Frontal cortex (tissue), 4 donors: ENCODE data around the gene SSBP3. TPM values are rescaled to one million over a fixed set of nuclear protein-coding genes. Genes with fewer than 3 reads are reported as not detected.
A peak's percentile ranks its signal among the peaks of the same experiment; 100 is the strongest.
"Not testable (repeated sequence)": the region's sequence is repeated elsewhere in the genome, so short reads cannot be mapped to it uniquely, and the experiment has no call there.

ENCODE experiments used
- DNase-seq, 2 donors: peaks; one replicate each; pipeline ENCODE4 v3.0.0; 2012; ENCODE audit warnings: low spot score in 2 of 2
- FAIRE-seq: peaks from 2 replicates; lab custom pipeline; 2012; peaks lifted over from hg19 to GRCh38; lab: Jason Lieb, UNC
- total RNA-seq: library from RNA; depleted of rRNA; stranded (reverse); fragments of >200 nt; gene quantifications from one replicate; pipeline ENCODE4 v1.2.3, GENCODE V29; 2014
- donor health status: control.
- donor health status: control.
- donor health status: control.

The SSBP3 gene
- total RNA-seq, 1 donor from 2014 or later, result 39.1 TPM

DNA sequence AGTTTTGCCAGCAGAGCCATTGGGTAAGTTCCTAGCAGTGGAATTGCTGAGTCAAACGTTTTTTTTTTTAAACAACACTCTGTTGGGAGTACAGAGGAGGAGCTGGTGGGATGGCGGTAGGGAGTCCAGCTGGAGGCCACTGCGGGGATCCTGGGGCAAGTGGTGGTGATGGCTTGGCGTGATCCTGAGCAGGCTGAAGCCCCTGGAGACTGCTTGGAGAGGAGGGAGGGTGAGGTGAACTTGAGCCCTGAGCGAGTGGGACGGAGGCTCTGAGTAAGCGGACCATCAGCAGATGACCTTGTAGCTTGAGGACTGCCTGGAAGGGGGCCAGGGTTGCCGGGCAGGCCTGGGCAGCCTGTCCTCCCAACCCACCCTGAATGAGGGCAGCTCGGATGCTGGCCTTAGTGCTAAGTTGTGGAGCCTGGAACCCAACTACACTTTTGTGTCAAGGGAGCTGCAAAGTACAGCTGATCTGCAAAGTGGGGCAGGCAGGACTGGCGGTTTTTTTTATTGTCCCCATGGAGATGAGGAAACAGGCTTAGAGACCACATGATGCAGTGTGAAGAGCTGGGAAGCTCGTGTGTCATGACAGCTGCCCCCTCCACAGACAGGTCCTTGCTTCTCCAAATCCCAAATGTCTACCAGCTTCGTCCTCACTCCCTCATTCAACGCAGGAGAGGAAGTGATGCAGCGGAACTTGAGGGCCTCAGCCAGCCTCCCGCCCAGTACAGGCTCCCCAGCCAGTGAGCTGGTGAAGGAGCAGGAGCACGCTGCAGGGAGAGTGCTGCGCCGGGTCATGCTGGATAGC, 186.0 kb downstream of the SSBP3 start:
- no peak for FAIRE-seq
- DNase-seq, result peak in 1 of 2 donors; percentile 43

- FAIRE-seq (no peak), DNase-seq (no peak)
Observed at GRCh38 chr1:54219688-54220003, 186.5 kb downstream of the SSBP3 start.

DNA sequence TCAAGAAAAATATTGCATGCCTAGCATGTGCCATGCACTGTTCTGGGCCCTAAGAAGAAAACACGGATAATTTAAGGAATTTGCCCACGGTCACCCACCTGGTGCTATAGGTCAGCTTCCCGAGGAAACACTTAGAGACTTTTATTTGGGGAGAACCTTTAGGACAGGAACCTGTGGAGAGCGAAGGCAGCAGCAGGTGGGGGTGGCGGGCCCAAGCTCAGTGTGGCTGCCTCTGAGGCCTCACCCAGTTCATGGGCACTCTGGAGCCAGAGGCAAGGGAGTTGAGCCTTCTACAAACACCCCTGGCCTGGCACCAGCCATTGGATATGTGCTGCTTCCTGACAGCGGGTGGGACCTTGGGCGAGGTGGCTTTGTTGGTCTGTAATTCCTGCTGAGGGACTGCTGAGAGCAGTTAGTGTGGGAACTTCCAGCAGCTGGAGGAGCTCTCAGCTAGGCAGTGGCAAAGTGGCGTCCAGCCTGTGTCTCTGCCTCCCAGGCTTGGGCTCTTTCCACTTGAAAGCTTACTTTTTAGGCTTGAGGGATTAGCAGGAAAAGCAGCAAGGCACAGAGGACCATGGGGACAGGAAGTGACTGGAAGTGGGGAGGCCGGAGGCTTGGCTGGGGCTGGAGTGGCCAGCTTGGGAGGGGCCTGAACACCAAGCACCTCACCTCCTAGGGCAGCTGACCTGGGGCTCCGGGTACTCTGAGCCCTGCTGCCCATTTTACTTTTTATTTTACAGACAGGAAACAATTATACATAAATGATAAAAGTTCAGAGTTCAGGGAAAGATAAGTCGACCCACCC, 187.1 kb downstream of the SSBP3 start:
- FAIRE-seq (no peak), DNase-seq (no peak)

GRCh38 chr1:54215523-54215922, 190.7 kb downstream of the SSBP3 start:
- FAIRE-seq (no peak), DNase-seq (no peak)

- DNase-seq, result no peak
- no peak for FAIRE-seq
Observed at GRCh38 chr1:54212872-54213271, 193.3 kb downstream of the SSBP3 start.

GRCh38 chr1:54207896-54208295, 198.3 kb downstream of the SSBP3 start:
- FAIRE-seq, result not testable (repeated sequence)

GRCh38 chr1:54207287-54207686, 198.9 kb downstream of the SSBP3 start:
- no peak for FAIRE-seq
- no peak for DNase-seq

More at GRCh38 chr1:54207896-54208295, 198.3 kb downstream of the SSBP3 start:
- not testable (repeated sequence) for DNase-seq

GRCh38 chr1:54204199-54204598, 202.0 kb downstream of the SSBP3 start:
- DNase-seq (no peak), FAIRE-seq (no peak)

- DNase-seq (no peak), FAIRE-seq (no peak)
Observed at GRCh38 chr1:54200519-54200997, 205.6 kb downstream of the SSBP3 start.

DNA sequence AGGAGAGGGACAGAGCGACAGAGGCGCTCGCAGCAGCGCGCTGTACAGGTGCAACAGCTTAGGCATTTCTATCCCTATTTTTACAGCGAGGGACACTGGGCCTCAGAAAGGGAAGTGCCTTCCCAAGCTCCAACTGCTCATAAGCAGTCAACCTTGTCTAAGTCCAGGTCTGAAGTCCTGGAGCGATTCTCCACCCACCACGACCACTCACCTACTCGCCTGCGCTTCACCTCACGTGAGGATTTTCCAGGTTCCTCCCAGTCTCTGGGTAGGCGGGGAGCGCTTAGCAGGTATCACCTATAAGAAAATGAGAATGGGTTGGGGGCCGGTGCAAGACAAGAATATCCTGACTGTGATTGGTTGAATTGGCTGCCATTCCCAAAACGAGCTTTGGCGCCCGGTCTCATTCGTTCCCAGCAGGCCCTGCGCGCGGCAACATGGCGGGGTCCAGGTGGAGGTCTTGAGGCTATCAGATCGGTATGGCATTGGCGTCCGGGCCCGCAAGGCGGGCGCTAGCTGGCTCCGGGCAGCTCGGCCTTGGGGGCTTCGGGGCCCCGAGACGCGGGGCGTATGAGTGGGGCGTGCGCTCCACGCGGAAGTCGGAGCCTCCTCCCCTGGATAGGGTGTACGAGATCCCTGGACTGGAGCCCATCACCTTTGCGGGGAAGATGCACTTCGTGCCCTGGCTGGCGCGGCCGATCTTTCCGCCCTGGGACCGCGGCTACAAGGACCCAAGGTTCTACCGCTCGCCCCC, 206.3 kb downstream of the SSBP3 start, which contains the start of the genes CYB5RL and MRPL37:
CYB5RL (minus strand) TSS at position 266 of the 754 bp plus-strand sequence. CDS start 4,414 bp downstream, outside the sequence.
MRPL37 (plus strand) TSS at position 403 of the 754 bp plus-strand sequence; CDS start at position 480, 77 bp downstream.
- FAIRE-seq, result no peak

DNA sequence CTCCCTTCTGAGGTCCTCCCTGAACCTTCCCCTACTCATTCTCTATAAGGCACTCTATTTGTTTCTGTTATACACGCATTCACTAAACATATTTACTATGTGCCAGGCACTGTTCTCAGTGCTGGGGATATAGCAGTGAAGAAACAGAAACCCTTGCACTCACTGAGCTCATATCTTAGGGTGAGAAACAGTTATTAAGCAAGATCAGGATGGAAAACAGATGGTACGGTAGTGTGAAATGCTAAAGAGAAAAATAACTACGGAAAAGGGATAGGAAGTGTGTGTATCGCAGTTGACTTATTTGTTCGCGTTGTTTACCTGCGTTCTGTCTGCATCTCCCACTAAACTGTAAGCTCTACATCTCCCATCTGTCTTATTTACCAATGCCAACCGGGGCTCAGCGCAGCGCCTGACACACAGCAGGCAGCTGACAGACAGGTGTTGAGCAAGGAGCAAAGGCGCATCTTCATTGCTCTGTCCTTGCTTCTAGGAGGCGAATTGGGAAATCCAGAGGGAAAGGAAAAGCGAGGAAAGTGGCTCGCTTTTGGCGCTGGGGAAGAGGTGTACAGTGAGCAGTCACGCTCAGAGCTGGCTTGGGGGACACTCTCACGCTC, 206.9 kb downstream of the SSBP3 start:
- DNase-seq (no peak), FAIRE-seq (no peak)

More for the DNA sequence above, 206.3 kb downstream of the SSBP3 start, which contains the start of the genes CYB5RL and MRPL37:
- peak; percentile 89 to 95 for DNase-seq

DNA sequence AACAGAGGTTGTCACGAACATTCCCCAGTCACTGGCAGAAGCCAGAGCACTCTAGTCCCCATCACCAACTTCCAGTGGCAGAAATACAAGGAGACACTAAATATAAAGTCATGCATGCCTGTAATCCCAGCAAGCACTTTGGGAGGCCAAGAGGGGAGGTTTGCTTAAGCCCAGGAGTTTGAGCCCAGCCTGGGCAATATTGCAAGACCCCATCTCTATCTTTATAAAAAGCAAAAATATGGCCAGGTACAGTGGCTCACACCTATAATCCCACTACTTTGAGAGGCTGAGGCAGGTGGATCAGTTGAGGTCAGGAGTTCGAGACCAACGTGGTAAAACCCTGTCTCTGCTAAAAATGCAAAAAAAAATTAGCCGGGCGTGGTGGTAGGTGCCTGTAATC, 212.7 kb downstream of the SSBP3 start:
- no peak for DNase-seq
- FAIRE-seq, result no peak

DNA sequence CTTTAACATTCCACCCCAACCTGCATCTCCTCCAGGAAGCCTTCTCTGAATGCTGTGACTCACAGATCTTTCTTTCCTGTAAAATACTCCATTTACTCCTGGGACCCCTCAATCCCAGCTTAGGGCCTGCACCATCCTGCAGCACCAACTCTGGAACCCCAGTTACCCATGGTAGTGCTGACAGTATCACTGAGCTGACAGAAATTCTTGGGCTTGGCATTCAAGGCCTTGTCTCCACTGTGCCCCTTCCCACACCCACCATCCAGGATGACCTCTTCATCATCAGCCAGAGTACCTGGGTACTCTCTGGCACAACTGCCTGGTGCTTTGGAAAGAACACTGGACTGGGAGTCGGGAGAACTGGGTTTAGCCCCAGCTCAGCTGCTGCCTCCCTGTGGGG, 214.7 kb downstream of the SSBP3 start:
- no peak for FAIRE-seq
- no peak for DNase-seq

DNA sequence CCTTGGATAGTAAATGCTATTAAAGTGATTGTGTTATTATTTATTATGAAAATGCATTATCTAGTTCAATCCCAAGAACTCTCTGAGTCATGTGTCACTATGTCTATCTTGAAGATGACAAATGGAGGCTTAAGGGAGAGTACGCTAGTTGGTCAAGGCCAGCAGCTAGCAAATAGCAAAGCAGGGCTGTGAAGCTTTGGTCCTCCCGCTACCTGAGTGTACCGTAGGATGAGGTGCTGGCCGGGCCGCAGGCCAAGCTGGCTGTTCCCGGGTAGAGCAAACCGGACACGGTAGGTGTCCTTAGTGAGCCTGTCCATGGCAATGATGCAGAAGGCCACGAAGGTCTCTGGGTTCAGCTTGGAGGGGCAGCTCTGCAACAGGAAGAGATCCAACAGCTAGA, 215.7 kb downstream of the SSBP3 start:
- FAIRE-seq (no peak), DNase-seq (no peak)

DNA sequence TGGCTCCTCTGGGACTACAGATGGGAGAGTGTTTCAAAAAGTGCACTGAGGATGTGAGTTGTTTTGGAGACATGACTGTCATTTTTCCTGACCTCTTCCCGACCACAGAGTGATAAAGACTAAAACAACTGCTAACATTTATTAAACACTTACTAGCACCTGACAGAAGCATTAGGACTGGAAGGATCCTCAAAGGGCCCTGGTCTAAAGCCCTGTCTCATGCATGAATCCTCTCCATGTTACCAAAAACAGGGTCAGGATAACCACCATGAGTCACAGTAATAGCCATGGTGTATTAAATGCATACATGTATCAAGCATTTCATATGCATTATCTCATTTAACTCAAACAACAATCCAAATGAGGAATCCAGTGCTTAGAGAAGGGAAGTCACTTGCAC, 217.9 kb downstream of the SSBP3 start:
- DNase-seq (no peak), FAIRE-seq (no peak)

GRCh38 chr1:54186056-54186455, 220.1 kb downstream of the SSBP3 start:
- FAIRE-seq, result no peak

DNA sequence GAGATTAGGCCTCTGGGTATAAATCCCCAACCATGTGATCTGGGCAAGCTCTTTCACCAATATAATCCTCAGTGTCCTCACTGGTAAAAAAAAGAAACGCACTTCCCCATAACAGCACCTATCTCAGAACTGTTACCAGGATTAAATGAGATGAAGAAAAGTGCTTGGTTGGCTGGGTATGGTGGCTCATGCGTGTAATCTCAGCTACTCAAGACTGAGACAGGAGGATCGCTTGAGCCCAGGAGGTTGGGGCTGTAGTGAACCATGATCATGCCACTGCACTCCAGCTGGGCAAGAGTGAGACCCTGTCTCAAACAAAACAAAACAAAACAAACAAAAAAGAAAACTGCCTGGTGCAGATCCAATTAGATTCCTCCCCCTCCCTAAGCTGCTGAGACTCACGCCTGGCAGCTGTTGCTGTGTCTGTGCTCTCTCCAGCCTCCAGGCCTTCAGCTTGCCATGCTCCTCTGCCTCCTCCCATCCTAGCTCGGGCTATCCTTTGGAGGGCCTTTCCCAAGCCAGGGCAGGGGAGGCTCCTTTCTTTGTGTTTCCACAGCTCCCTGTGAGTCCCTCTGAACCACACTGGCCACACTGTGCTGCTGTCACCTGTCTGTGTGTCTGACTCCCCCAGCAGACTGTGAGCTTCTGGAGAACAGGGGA, 225.4 kb downstream of the SSBP3 start:
- FAIRE-seq, result no peak
- DNase-seq, result no peak

More at GRCh38 chr1:54186056-54186455, 220.1 kb downstream of the SSBP3 start:
- DNase-seq, result no peak

DNA sequence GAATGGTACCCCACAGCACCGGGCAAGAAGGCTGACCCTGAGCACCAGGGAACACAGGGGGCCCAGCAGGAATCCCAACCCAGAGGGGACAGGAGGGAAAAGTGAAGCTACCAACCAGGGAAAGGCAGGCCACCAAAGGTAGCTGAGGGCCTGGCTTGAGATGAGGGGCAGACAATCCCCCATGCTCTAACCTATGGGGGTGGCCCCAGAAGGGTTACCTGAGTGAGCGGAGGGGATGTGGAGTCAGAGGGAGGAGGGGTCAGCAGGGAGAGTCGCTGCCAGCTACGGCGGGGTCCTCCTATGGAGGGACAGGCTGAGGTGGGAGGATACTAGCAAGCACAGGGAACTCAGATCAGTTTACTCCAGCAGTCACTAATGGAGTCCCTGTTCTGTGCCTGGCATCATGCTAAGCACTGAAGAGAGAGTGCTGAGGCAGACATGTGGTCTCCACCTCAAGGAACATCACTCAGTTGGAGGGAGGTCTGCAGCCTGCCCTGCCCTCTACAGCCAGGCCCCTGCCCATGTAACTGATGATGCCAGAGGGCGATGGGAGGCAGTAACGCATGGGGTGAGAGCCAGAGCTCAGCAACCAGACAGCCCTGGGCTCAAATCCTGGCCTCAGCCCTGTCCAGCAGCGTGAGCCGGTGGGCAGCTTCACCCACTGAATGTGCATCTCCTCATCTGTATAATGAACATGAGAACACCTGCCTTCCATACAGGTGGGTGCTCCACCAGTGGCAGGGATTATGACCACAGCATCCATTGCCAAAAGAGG, 227.7 kb downstream of the SSBP3 start:
- FAIRE-seq, result no peak
- DNase-seq, result no peak
